ENCODE data around the gene NCEH1. TPM values are rescaled to one million over a fixed set of nuclear protein-coding genes. Genes with fewer than 3 reads are reported as not detected.

Gene NCEH1
- total RNA-seq, 1 donor from 2014 or later, result 2.3 TPM

DNA sequence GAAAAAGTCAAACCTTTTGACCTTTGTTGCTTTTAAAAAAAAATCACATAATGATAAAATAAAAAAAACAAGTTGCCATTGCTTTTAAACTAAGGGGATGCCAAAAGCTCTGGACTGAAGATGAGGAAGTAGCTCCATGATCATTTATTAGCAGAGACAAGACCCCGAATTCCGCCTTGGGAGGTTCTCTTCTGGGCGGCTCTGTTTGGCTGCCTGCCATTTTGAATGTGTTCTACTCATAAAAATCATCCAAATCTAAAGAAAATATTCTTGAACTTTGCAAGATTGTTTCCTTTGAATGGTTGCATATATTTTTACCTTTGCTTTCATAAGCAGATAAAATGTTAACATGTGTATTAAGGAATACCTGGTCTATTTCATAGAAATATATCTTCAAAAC, 63.8 kb downstream of the NCEH1 start:
- Mint-ChIP-seq H3K9me3 (peaks cover 2% of the 10 kb centered on the region), H3K4me3 (no peak overlapping the region), H3K4me1 (no peaks in the 10 kb centered on the region), H3K27ac (ENCODE audit: unreplicated experiment) (no peak overlapping the region), H3K36me3 (ENCODE audit: low read depth) (no peaks in the 10 kb centered on the region), H3K27me3 (ENCODE audit: low read depth) (no peaks in the 10 kb centered on the region)
- no peak for DNase-seq (ENCODE audit: low read depth, low spot score)
- TF ChIP-seq, protein P1, sequence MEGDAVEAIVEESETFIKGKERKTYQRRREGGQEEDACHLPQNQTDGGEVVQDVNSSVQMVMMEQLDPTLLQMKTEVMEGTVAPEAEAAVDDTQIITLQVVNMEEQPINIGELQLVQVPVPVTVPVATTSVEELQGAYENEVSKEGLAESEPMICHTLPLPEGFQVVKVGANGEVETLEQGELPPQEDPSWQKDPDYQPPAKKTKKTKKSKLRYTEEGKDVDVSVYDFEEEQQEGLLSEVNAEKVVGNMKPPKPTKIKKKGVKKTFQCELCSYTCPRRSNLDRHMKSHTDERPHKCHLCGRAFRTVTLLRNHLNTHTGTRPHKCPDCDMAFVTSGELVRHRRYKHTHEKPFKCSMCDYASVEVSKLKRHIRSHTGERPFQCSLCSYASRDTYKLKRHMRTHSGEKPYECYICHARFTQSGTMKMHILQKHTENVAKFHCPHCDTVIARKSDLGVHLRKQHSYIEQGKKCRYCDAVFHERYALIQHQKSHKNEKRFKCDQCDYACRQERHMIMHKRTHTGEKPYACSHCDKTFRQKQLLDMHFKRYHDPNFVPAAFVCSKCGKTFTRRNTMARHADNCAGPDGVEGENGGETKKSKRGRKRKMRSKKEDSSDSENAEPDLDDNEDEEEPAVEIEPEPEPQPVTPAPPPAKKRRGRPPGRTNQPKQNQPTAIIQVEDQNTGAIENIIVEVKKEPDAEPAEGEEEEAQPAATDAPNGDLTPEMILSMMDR (conservative IDR thresholded peaks at IDR 0.05), result no peak

DNA sequence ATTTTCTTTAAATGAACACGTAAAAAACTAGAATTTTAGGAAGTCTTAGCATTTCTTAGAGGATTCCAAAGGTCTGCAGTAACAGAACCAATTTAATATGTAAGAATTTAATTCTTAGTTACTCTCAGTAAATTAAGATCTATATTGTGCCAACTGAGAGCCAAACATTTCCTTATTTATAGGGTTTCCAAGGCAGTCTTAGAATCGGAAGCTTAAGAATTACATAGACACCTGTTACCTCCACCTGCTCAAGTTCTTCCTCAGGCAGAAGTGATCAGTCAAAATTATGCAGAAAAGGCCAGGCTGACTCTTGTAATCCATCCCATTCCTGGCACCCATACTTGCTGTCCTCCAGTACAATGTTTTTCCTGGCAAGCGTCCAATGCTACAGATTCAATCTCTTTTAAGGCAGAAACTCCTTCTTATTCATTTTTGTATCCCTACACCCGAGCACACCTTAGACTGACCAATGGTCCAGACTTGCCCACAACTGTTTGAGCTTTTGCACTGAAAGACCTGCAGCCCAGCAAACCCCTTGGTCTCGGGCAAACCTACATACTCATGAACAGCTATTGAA, 64.3 kb downstream of the NCEH1 start:
- Mint-ChIP-seq H3K27me3 (ENCODE audit: low read depth) (no peaks in the 10 kb centered on the region), H3K9me3 (peaks cover 2% of the 10 kb centered on the region), H3K27ac (ENCODE audit: unreplicated experiment) (no peak overlapping the region), H3K4me1 (no peaks in the 10 kb centered on the region), H3K36me3 (ENCODE audit: low read depth) (peaks cover 3% of the 10 kb centered on the region), H3K4me3 (no peak overlapping the region)
- DNase-seq (ENCODE audit: low read depth, low spot score), result no peak
- TF ChIP-seq, protein P1 (conservative IDR thresholded peaks at IDR 0.05), result no peak

DNA sequence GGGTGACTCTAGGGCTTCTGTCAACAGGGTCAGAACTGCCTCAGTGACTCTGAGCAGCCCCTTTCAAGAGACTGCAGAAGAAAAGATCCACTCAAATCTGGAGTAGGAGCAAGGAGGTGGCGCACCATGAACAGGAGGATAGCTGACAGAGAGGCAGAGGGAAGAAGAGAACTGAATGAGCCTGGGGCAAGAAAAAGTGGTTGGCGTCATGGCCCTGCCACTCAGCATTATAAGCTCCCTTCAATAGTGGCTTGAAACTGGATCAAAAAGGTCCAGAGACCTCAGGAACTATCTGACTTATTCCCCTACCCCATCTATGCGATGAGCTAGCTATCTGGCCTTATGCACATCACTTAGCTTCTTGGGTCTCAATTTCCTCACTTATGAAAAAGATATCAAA, 66.6 kb downstream of the NCEH1 start:
- Mint-ChIP-seq H3K9me3 (peaks cover 2% of the 10 kb centered on the region), H3K36me3 (ENCODE audit: low read depth) (peaks cover 6% of the 10 kb centered on the region), H3K27ac (ENCODE audit: unreplicated experiment) (no peak overlapping the region), H3K4me1 (no peaks in the 10 kb centered on the region), H3K4me3 (no peak overlapping the region), H3K27me3 (ENCODE audit: low read depth) (no peaks in the 10 kb centered on the region)
- no peak for DNase-seq (ENCODE audit: low read depth, low spot score)
- TF ChIP-seq, protein P1 (conservative IDR thresholded peaks at IDR 0.05), result no peak

DNA sequence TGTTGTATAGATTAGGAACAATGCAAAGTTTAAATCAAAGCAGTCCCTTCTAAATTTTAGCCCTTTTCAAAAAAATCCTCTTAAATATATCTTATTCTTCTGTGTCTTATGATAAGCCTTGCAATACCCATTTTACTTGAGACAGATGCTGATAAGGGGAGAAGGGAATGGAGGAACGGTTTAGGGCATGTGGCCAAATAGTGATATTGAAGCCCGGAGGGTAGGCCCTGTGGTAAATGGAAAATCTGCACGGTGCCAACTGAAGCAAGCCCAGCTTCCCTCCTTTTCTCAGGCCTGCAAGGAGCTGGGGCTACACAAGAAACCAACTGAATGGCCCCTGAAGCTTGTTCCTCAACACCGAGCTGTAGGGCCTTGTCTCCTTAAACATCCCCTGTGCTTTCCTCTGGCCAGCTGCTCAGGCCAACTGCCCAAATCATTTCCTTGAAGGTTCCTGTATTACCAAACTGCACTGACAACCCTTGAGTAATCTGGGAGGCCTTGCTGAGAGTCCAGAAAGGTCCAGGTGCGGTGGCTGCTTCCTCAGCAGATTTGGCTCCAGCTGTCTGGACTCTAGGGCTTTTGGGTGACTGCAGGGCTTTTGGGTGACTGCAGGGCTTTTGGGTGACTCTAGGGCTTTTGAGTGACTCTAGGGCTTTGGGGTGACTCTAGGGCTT, 67.2 kb downstream of the NCEH1 start:
- Mint-ChIP-seq H3K9me3 (peaks cover 2% of the 10 kb centered on the region), H3K36me3 (ENCODE audit: low read depth) (peaks cover 6% of the 10 kb centered on the region), H3K4me3 (no peak overlapping the region), H3K4me1 (no peaks in the 10 kb centered on the region), H3K27ac (ENCODE audit: unreplicated experiment) (no peak overlapping the region), H3K27me3 (ENCODE audit: low read depth) (no peaks in the 10 kb centered on the region)
- TF ChIP-seq, protein P1 (conservative IDR thresholded peaks at IDR 0.05), result no peak
- no peak for DNase-seq (ENCODE audit: low read depth, low spot score)

DNA sequence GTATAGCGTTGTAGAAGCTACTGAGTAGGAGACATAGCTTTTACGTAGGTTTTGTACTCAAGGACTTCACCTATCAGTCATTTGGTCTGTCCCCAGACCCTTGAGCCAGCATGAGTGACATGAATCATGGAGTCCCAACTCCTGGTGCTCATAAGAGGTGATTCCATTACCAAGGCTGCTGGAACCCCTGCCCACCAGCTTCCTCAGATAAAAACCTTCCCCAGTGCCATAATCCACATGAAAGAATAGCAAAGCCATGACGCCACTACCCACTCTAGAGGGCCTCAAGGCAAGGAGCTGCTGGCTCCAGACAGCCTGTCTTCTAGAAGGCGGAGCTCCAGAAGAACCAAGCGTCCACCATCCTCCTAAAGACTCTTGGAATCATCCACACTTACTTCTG, 69.6 kb downstream of the NCEH1 start:
- Mint-ChIP-seq H3K36me3 (ENCODE audit: low read depth) (peaks cover 6% of the 10 kb centered on the region), H3K4me1 (no peaks in the 10 kb centered on the region), H3K9me3 (peaks cover 2% of the 10 kb centered on the region), H3K27me3 (ENCODE audit: low read depth) (no peaks in the 10 kb centered on the region), H3K4me3 (no peak overlapping the region), H3K27ac (ENCODE audit: unreplicated experiment) (no peak overlapping the region)
- DNase-seq (ENCODE audit: low read depth, low spot score), result no peak
- TF ChIP-seq, protein P1 (conservative IDR thresholded peaks at IDR 0.05), result no peak

All from neural crest cell (in vitro differentiated cells).